Astrocyte (in vitro differentiated cells and primary cell): ENCODE results near the gene TMEM220. TPM values are rescaled to one million over a fixed set of nuclear protein-coding genes. Genes with fewer than 3 reads are reported as not detected.

Experiments
- DNase-seq: peaks from one replicate; pipeline ENCODE4 v3.0.0-alpha.2; 2010; ENCODE audit warnings: low read depth
- FAIRE-seq: peaks from 2 replicates; lab custom pipeline; 2011; peaks lifted over from hg19 to GRCh38; lab: Jason Lieb, UNC
- H2AFZ ChIP-seq: 2 replicates; pipeline ENCODE4 v1.6.0; 2012; ENCODE audit warnings: low read depth, low read length, inconsistent platforms
- H3K27ac ChIP-seq: 2 replicates; pipeline ENCODE4 v1.5.1; 2011; ENCODE audit warnings: low read depth, low read length, inconsistent platforms
- H3K27me3 ChIP-seq: 2 replicates; pipeline ENCODE4 v1.6.0; 2011; ENCODE audit warnings: low read length, inconsistent platforms; ENCODE audit not compliant: insufficient read depth
- H3K36me3 ChIP-seq: 2 replicates; pipeline ENCODE4 v1.5.1; 2011; ENCODE audit warnings: low read length, inconsistent platforms; ENCODE audit not compliant: insufficient read depth
- H3K4me1 ChIP-seq: 2 replicates; pipeline ENCODE4 v1.5.1; 2011; ENCODE audit warnings: low read length, inconsistent platforms; ENCODE audit not compliant: insufficient read depth
- H3K4me2 ChIP-seq: 2 replicates; pipeline ENCODE4 v1.6.0; 2012; ENCODE audit warnings: low read length, inconsistent platforms
- H3K4me3 ChIP-seq: 2 replicates; pipeline ENCODE4 v1.5.1; 2011; ENCODE audit warnings: low read depth, mild to moderate bottlenecking, low read length, inconsistent platforms; ENCODE audit not compliant: insufficient read depth
- H3K79me2 ChIP-seq: 2 replicates; pipeline ENCODE4 v1.6.0; 2012; ENCODE audit warnings: mild to moderate bottlenecking, low read length, inconsistent platforms; ENCODE audit not compliant: insufficient read depth
- H3K9ac ChIP-seq: 2 replicates; pipeline ENCODE4 v1.6.0; 2012; ENCODE audit warnings: mild to moderate bottlenecking, low read length, inconsistent platforms
- H3K9me3 ChIP-seq: 2 replicates; pipeline ENCODE4 v1.5.1; 2012; ENCODE audit warnings: low read depth, mild to moderate bottlenecking, low read length, inconsistent platforms; ENCODE audit not compliant: insufficient read depth
- H4K20me1 ChIP-seq: 2 replicates; pipeline ENCODE4 v1.6.0; 2012; ENCODE audit warnings: low read length, inconsistent platforms; ENCODE audit not compliant: insufficient read depth
- H3K27ac Mint-ChIP-seq: one replicate; pipeline ENCODE4 v1.8.0; 2021; ENCODE audit warnings: mild to moderate bottlenecking, mixed read lengths; ENCODE audit not compliant: unreplicated experiment
- H3K27me3 Mint-ChIP-seq: one replicate; pipeline ENCODE4 v1.8.0; 2021; ENCODE audit warnings: low read depth, mixed read lengths; ENCODE audit not compliant: unreplicated experiment
- H3K36me3 Mint-ChIP-seq: one replicate; pipeline ENCODE4 v1.8.0; 2021; ENCODE audit warnings: low read depth, mixed read lengths; ENCODE audit not compliant: unreplicated experiment
- H3K4me1 Mint-ChIP-seq: one replicate; pipeline ENCODE4 v1.8.0; 2021; ENCODE audit warnings: low read depth, mixed read lengths; ENCODE audit not compliant: unreplicated experiment
- H3K4me3 Mint-ChIP-seq: one replicate; pipeline ENCODE4 v1.8.0; 2021; ENCODE audit warnings: mild to moderate bottlenecking, moderate library complexity, mixed read lengths; ENCODE audit not compliant: unreplicated experiment
- H3K9me3 Mint-ChIP-seq: one replicate; pipeline ENCODE4 v1.8.0; 2021; ENCODE audit warnings: mild to moderate bottlenecking, mixed read lengths; ENCODE audit not compliant: unreplicated experiment
- EZH2 ChIP-seq: IDR thresholded peaks from 2 replicates; pipeline ENCODE4 v1.6.1; 2012; ENCODE audit warnings: mild to moderate bottlenecking, low read length, inconsistent platforms; ENCODE audit not compliant: insufficient read depth
- total RNA-seq: library from RNA; stranded (reverse); gene quantifications from 2 replicates; pipeline ENCODE4 v1.2.1, GENCODE V29; 2021
- TF ChIP-seq, protein P1 (sequence below): IDR thresholded peaks from 2 replicates; pipeline ENCODE4 v1.5.1; 2011; ENCODE audit warnings: low read depth, mild to moderate bottlenecking, inconsistent platforms, low read length, moderate library complexity; ENCODE audit not compliant: insufficient read depth

The TMEM220 gene
- total RNA-seq, 1 donor from 2014 or later: 1.0 TPM

DNA sequence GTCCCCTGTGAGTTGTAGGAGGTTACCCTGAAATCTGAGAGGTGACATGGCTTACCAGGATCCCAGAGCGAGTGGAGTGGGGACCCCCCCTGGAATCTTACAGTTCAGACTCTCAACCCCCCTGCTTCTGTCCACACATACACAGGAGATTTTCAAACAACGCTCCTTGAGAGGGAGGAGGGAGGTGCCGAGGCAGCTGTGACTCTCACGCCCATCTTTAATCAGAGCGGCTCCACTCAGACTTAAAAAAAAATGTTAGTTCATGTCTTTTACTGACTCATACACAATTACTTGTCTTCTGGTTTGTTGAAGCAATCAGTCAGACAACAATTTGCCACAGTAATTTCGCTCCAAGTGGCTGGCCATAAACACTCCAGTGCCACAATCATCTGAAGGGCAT lies 15.4 kb upstream of the TMEM220 start:
- Mint-ChIP-seq H3K27ac (no peak overlapping the region), H3K9me3 (no peaks in the 10 kb centered on the region), H3K4me3 (no peak overlapping the region), H3K36me3 (no peaks in the 10 kb centered on the region), H3K27me3 (peaks cover 27% of the 10 kb centered on the region), H3K4me1 (no peaks in the 10 kb centered on the region)
- Histone ChIP-seq H3K4me3 (no peak overlapping the region), H3K4me1 (no peaks in the 10 kb centered on the region), H3K36me3 (no peaks in the 10 kb centered on the region), H3K27ac (no peak overlapping the region), H3K4me2 (no peak overlapping the region), H4K20me1 (no peaks in the 10 kb centered on the region), H2AFZ (no peak overlapping the region), H3K9me3 (no peaks in the 10 kb centered on the region), H3K27me3 (peaks cover 4% of the 10 kb centered on the region), H3K9ac (no peak overlapping the region), H3K79me2 (no peaks in the 10 kb centered on the region)
- no peak for TF ChIP-seq EZH2
- TF ChIP-seq, protein P1, sequence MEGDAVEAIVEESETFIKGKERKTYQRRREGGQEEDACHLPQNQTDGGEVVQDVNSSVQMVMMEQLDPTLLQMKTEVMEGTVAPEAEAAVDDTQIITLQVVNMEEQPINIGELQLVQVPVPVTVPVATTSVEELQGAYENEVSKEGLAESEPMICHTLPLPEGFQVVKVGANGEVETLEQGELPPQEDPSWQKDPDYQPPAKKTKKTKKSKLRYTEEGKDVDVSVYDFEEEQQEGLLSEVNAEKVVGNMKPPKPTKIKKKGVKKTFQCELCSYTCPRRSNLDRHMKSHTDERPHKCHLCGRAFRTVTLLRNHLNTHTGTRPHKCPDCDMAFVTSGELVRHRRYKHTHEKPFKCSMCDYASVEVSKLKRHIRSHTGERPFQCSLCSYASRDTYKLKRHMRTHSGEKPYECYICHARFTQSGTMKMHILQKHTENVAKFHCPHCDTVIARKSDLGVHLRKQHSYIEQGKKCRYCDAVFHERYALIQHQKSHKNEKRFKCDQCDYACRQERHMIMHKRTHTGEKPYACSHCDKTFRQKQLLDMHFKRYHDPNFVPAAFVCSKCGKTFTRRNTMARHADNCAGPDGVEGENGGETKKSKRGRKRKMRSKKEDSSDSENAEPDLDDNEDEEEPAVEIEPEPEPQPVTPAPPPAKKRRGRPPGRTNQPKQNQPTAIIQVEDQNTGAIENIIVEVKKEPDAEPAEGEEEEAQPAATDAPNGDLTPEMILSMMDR: no peak
- FAIRE-seq (no peak), DNase-seq (peak; percentile 12)

DNA sequence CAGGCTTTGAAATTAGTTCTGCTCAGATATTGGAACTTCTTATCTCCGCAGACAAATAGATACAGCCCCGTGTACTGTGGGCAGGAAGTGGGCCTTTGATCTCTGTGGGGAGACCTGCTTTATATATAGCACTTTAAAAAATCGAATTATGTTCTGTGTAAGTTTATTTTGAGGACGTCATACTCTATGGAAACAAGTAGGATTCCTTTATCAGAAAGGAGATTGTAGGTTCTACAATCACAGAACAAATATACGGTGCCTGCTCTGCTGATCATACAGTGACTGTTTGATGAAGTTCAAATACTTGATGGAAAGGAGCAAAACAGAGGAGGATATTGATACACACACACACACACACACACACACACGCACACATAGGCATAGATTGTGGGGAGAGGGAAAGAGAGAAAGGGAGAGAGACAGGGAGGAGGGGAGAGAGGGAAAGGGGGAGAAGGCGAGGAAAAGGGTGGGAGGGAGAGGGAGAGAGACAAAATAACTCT lies 14.7 kb upstream of the TMEM220 start:
- Histone ChIP-seq H3K27ac (no peak overlapping the region), H3K9me3 (no peaks in the 10 kb centered on the region), H3K4me2 (no peak overlapping the region), H3K9ac (no peak overlapping the region), H3K36me3 (no peaks in the 10 kb centered on the region), H2AFZ (no peak overlapping the region), H3K27me3 (peaks cover 5% of the 10 kb centered on the region), H4K20me1 (no peaks in the 10 kb centered on the region), H3K79me2 (no peaks in the 10 kb centered on the region), H3K4me3 (no peak overlapping the region), H3K4me1 (no peaks in the 10 kb centered on the region)
- no peak overlapping the region for H3K4me3 Mint-ChIP-seq
- no peaks in the 10 kb centered on the region for H3K9me3 Mint-ChIP-seq
- no peaks in the 10 kb centered on the region for H3K36me3 Mint-ChIP-seq
- peaks cover 25% of the 10 kb centered on the region for H3K27me3 Mint-ChIP-seq
- FAIRE-seq (no peak), DNase-seq (no peak)
- no peak for TF ChIP-seq EZH2
- TF ChIP-seq, protein P1: no peak
- no peak overlapping the region for H3K27ac Mint-ChIP-seq
- no peaks in the 10 kb centered on the region for H3K4me1 Mint-ChIP-seq

DNA sequence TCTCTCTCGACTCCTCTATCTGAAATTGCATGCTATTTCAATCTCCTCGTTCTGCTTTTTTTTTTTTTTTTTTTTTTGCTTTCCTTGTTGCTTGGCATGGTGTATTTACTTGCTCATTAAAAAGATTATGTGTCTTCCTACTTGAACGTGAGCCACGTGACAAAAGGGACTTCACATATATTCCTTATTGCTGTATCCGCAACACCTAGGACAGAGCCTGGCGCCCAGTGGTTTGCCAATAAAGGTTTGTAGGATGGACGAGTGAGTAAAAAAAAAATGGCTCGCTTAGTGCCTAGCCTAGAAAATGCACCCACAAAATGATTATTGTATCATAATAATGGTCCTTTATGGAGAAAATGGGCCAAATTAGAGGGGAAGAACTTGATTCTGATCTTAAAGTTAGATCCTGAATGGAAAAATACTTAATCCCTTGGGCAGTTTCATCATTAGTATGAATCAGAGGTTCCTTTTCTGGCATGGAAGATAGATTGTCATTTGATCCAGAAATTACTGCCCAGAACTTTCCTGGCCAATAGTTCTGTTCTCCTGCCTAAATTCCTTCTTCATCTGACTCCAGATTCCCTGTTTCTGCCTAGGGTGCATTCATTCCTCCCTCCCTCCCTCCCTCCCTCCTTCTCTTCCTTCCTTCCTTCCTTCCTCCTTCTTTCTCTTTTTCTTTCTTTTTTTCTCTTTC lies 13.6 kb upstream of the TMEM220 start:
- Histone ChIP-seq H2AFZ (no peak overlapping the region), H3K4me2 (no peak overlapping the region), H4K20me1 (no peaks in the 10 kb centered on the region), H3K4me1 (no peaks in the 10 kb centered on the region), H3K4me3 (no peak overlapping the region), H3K79me2 (no peaks in the 10 kb centered on the region), H3K36me3 (no peaks in the 10 kb centered on the region), H3K27ac (no peak overlapping the region), H3K9me3 (no peaks in the 10 kb centered on the region), H3K27me3 (peaks cover 5% of the 10 kb centered on the region), H3K9ac (no peak overlapping the region)
- FAIRE-seq (no peak), DNase-seq (peak; percentile 44)
- TF ChIP-seq, protein P1: no peak
- Mint-ChIP-seq H3K36me3 (no peaks in the 10 kb centered on the region), H3K9me3 (no peaks in the 10 kb centered on the region), H3K4me3 (no peak overlapping the region), H3K4me1 (no peaks in the 10 kb centered on the region), H3K27ac (no peak overlapping the region), H3K27me3 (peaks cover 23% of the 10 kb centered on the region)
